ENCODE results near the gene CLEC19A.
A peak's percentile ranks its signal among the peaks of the same experiment; 100 is the strongest.

The CLEC19A gene

DNA sequence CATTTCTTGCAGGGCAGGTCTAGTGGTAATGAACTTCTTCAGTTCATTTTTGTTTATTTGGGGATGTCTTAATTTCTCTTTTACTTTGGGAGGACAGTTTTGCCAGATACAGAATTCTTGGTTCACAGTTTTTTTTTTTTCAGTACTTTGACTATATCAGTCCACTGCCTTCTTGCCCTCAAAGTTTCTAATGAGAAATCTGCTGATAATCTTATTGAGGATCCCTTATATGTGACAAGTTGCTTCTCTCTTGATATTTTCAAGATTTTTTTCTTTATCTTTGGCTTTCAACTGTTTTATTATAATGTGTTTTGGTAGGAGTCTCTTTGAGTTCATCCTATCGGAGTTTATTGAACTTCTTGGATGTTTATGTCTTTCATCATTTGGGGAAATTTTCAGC is 42.8 kb downstream of the CLEC19A start:
- DNase-seq, result no peak

DNA sequence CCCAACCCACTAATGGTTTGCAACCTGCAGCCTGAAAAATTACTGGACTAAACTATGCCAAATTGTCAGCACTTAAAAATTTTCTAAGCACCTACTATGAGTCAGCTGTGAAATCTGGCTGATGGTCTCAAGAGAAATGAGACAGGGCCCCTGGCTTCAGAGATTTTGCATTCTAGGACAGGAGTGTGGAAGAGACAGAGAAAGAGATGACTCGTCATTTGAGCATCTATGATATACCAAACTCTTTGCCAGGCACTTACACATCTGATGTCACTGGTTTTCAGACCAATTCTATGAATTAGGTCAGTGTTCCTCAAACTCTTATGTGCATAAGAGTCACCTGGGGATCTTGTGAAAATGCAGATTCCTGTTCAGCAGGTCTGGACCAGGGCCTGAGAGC is 44.4 kb downstream of the CLEC19A start:
- no peak for DNase-seq

DNA sequence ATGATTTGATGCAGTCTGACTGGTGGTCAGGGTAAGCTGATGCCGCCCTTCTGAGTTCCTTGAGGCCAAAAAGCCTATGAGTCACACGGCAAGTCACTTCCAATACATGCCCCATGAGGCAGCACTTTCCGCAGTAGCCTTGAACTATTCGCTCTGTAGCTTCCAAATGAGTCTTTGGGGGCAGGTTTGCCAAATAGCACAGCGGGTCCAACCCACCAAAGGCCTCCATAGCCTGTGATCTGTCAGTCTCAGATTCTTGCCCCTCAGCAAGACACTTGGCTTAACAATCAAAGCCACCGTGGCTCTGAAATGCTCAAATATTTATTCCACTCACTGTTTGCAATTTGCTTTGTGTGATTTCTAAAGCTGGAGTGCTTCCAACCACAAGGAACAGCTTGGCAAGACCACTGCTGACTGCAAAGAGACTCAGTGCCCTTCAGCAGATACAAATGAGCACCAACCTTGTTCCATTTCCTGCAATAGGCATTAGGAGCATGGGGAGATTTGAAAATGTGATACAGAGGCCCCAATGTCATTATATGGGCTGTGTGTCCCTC is 45.4 kb downstream of the CLEC19A start:
- no peak for DNase-seq

DNA sequence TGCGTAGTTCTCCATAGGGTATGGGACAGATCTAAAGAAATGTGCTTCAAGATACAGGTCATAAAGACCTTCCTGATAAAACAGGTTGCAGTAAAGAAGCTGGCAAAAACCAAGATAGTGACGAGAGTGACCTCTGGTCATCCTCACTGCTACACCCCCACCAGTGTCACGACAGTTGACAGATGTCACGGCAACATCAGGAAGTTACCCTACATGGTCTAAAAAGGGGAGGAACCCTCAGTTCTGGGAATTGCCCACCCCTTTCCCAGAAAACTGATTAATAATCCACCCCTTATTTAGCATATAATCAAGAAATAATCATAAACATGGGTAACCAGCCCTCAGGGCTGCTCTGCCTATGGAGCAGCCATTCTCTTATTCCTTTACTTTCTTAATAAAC is 46.3 kb downstream of the CLEC19A start:
- DNase-seq, result no peak

DNA sequence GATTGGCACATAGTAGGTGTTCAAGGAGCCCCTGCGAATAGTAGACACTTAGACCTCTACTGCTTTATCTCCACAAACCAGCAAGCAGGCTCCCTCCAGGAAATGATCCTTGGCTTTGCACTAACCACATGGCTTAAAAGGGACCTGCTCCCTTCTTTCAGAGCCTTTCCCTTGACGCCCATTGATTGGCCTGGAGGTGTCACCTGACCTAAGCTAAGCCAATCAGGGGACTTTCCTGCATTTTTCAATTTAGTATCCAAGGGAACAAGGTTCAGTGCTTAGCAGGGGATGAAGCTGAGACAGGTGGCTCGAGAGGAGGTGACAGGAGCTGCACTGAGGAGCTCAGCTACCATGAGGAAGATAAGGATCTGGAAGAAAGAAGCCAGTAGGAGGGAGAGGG is 52.8 kb downstream of the CLEC19A start:
- no peak for DNase-seq

DNA sequence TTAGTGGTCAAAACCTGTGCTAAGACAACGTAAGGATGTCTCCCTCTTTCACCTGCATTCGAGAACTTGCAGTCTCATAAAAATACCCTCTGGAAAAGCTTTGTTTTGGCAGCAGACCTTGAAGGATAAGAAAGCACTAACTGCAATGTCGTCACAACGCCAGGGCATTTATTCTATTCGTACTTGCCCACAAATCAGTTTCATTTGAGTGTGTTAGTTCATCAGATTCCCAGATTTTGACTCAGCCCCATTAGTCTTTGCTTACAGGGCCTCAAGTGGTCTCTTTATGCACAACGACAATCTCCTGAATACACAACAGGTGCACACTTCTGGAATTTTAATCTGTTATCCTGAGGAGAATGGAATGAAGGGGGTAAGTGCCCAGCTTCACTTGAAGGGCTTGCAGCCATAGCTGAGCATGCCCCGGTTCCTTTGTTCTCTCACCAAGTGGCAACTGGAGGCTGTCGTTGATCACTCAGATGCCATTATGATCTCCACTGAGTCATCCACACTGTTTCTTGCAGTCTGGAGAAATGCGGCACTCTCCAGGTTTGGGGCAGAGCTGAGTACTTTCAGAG is 58.8 kb downstream of the CLEC19A start:
- DNase-seq, result no peak

DNA sequence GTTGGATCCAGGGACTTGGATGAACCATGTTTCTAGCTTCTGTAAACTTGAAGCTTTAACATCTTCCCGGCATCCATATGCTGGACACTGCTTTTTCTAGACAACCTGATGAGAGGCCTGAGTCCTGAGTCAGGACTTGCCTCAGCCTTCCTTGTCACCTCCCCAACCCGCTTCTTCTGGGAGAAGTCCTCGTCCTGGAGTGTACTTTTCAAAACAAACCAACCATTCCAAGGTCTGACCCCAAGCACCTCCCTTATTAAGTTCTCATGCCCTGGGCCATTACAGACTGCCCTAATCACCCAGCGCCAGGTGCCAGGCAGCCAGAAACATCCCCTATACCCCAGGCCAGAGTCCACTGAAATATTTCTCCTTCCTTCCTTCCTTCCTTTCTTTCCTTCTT is 59.4 kb downstream of the CLEC19A start:
- no peak for DNase-seq

DNA sequence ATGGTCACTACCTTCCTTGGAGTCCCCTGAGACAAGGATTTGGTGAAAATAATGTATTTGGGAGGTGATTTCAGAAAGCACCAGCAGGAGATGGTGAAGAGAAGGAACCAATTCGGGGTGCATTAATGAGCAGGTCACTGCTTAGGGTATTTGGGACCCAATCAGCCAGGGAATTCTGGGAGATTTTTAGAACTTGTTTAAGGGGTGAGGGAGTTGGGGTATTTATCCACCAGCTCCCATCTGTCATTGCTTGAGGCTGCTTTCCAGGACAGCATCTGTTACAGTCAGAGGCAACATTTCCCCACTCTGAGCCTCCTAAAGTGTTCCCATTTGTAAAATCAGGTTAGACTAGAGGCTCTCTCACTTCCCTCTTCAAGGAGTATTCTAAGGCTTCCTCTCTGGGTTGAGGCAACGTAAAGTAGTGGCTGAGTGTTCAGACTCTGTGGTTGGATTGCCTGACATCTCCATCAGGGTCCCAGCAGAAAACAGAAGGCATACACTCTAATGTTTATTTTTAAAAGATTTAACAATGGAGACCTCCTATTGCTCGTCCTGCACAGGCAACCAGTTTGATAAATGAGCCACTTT is 60.9 kb downstream of the CLEC19A start:
- no peak for DNase-seq

DNA sequence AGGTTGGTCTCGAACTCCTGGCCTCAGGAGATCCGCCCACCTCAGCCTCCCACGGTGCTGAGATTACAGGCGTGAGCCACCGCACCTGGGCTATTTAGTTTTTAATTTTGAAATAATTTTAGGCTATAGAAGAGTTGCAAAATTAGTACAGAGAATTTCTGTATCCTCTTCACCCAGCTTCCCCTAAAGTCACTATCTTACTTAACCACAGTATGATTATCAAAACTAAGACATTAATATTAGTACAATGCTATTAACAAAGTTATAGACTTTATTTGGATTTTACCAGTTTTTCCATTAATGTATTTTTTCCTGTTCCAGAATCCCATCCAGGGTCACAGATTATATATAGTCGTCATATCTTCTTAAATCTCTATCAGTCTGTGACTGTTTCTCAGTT is 62.6 kb downstream of the CLEC19A start:
- DNase-seq, result no peak

DNA sequence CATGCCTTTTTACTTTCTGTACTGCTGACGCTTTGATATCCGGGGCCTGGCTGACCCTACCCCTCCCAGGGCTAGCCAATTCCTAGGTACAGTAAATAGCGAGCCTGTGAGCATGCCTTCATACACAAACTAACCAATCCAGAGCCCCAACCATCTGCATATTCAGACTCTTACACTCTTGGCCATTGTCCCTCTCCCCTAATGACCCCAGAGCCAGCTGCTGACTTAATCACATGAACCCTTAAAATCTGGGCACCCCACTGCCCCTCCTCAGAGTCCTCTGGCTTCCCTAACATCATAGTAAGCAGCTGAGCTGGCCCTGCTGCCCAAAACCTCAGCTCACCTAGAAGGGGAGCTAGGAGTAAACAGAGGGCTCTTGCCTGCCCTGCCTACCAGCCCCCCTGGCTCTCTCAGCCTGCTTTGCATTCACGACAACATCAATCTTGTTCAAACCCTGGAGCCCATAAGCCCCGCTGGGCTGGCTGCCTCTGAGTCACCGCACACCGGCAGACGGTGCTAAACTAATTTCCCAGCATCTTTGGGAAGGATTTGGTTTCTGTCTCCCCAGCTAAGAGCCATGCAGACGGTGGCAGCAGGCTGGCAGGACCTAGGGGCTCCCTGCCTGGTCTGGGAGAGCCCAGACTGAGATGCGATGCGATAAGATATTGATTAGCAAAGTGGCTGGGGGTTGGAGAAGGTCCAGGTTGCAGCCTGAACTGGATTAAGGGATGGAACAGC is 63.2 kb downstream of the CLEC19A start:
- peak; percentile 8 for DNase-seq

DNA sequence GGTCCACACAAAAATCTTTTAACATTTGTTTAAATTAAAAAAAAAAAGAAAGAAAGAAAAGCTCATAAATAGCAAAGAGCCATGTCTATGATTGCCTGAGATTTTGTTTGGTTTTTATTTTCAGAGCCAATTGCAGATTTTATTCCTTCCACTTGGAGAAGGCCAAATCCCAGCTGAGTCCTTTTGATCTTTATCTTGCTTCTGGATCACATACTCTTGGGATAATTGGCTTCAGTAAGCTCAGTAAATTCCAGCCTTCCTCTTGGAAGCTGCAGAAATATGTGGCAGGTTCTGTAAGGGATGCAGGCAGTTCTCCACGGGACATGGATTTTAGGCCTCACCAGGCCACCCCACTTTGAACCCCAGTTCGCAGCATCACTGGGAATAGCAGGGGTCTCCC is 68.8 kb downstream of the CLEC19A start:
- no peak for DNase-seq

DNA sequence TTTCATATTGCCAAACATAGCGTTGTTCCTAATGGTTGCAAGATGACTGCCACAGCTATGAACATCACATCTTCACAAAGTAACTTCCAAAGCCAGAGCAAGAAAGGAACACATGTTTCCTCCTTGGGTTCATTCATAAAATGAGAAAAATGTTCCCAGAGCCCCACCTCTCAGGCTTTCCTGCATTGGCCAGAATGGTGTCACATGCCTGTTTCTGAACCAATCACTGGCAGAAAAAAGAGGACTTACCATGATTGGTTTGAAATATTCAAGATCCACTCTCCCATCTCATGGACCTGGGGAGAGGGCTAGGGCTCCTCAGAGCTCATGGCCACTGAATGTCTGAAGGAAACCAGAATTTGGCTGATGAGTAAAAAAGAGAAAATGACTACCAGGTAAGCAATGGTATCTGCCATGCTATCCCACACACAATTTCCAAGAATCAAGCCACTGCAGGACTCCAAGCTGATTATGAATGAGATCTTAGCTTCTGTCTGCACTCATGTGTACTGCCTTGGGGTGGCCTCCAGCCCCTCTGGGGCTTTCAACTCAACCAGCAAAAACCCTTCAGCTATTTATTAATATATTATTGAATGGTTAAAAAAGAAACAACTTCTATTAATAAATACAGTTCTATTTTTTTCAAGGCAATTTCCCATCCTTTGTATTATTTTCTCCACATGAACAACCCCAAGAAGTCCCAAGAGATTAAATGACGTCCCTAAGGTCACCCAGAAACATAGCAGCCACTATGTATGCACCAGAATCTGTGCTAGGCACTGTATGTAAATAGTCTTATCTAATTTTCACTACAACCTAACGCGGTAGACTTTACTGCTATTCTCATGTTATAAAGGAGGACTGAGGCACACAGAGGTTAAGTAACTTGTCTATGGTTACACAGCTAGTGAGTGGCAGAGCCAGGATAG is 70.8 kb downstream of the CLEC19A start:
- DNase-seq, result no peak

DNA sequence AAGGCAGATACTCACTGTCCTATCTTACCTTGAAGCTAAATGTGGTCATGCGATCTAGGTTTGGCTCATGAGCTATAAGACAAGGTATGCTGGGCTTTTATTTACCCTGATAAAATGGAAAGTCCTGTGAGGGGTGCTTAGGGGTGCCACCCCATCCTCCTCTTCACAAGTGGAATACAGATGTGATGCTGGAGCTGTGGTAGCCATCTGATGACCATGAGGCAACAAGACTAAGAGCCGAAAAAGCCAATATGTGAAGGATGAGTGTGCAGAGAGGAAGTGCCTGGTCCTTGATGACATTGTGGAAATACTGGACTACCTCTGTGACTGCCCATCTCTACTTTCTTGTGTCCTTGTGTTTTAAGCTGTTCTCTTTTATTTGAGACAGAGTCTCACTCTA is 74.0 kb downstream of the CLEC19A start:
- DNase-seq, result no peak
